NOMO-1 treated with dmso at 0.1 percent for 144 hours (cell line): ENCODE data around the gene PEX11B.

Experiments
- DNase-seq: peaks from one replicate; lab custom pipeline; 2025; ENCODE audit not compliant: unreplicated experiment; lab: John Stamatoyannopoulos, UW

The PEX11B gene

GRCh38 chr1:145877923-145878486, 40.5 kb downstream of the PEX11B start:
- no peak for DNase-seq

DNA sequence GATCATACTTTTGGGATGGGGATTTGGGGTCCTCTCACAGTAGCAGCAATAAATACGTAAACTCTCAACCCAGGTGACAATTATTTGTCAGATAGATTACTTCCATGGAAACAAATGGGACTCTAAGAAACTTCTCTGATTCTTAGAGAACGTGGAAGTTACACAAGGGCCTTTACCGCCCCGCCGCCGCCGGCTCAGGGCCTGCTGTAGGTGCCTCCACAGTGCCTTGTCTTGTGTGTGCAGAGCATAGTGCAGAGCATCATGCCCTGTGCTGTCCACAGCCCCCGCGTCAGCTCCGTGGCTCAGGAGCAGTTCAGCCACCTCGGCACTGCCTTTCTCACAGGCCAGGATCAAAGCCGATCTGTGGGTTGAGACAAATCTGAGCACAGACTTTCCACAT, 43.9 kb downstream of the PEX11B start:
- DNase-seq, result no peak

GRCh38 chr1:145871994-145872924, 46.3 kb downstream of the PEX11B start:
- peak; percentile 42 for DNase-seq

DNA sequence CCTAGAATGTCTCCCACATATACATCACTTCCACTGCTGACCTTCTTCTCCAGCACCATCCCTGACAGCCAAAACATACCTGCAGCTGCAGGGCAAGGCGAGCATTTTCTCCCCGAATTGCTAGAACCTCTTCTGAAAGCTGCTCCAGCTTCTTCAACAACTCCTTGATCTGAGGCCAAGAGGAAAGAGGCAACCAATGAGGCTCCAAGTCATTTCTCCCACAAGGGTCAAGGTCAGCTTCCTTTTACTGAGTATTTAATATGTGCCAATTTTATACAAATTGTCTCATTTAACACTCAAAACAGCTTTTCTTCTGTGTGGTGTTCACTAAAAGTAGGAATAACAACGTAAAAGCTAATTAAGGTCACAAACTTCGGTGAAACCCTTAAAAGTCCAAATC, 50.3 kb downstream of the PEX11B start:
- DNase-seq, result no peak

DNA sequence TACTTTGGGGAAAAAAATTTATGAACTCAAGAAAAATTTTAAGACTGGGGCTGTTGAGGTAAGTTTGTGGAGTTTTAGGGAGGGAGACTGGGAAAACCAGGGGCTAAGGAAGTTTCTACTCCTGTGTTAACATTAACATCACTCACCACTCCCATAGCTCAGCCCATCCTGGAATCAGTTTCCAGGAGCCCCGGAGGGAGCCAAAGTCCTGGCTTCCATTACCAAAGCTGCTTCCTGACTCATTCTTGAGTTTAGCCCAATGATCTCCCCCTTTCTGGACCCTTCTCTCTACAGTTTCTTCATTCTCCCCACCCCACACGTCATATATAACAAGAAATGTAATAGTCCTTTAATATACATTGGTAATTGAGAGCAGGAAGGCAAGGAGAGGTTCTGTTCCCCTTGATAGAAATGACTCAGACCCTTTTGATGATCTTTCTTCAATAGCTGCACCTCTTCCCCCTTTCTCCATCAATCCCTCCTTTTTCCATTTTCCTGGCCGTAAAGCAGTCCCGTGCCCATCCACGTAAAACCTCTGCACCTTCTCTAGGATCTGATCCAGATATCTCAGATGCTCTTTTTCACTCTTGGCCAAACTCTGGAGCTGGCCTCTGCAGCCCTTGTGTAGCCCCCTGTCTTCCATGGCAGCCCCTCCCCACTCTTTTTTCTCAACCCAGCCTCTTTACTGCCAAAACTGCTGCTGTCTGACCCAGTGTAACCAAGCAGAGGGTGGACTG, 55.1 kb downstream of the PEX11B start:
- no peak for DNase-seq
